ENCODE data around the gene TMEM141.

TMEM141 gene

DNA sequence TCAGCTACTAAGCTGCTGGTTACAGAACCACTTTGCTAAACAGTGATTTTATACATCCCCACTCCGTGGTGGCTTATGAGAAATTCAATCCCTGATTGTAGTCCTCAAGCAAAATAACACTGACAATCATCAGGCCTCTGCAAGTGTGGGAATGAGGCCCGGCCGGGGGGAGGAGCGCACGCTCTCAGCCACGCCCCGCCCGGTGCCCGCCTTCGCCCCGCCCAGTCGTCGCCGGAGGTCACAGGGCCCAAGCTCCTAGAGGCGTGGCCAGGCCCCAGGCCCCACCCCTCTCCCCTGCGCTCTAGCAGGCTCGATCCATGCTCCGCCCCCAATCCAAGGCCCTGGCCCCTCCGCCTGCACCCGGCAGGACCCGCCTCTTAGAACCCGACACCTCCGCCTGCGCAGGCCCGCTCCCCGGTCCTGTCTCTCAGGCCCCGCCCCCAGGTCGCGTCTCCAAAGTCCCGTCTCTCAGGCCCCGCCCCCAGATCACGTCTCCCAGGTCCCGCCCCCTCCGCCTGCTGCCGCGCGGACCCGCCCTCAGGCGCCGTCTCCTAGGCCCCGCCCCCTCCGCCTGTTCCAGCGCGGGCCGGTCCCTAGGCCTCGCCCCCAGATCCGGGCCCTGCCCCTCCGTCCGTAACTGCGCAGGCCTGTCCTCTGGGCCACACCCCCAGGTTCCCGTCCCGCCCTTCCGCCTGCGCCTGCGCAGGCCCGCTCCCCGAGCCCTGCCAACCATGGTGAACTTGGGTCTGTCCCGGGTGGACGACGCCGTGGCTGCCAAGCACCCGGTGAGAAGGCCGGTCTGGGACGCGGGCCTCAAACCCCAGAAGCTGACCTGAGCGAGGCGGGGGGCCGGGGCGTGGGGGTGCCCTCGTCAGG is at the start of gene TMEM141:
TMEM141 (plus strand) TSS at position 705 of the 876 bp plus-strand sequence; CDS start at position 732, 27 bp downstream.
- peak; percentile 98 to 100 (median 99) for DNase-seq (ENCODE audit: low read depth in 2 of 3, low spot score in 2 of 3)

DNA sequence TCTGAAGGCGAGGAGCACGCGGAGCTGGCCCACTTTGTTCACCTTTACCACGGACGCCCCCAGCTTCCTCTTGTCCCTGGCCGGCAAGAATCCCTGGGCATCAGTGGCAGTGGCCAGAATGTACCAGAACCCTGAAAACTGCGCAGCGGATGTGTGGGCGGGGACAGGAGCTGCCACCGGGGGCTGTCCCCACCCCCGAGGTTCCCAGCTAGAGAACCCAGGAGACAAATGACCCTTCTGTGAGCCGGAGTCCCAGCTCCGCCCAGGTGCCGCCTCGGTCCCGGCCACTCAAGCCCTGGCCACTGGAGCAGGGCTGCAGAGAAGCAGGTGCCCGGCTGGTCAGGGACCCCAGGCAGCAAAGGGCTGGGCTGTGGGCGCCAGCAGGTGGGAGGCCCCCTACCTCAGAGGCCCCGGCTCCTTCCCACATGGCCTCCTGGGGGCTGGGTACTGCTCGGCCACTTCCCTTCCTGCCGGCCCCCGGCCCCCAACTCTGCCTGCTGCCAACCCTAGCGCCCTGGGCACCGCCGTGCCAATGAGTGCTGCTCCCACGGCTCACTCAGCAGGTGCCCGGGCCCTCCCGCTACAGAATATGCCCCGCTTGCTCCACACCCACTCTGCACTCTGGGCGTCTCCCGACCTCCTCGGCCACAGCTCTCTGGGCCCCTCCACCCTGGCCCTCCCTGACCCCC is 49.1 kb upstream of the TMEM141 start:
- no peak for DNase-seq (ENCODE audit: low read depth in 2 of 3, low spot score in 2 of 3)

- no peak for DNase-seq (ENCODE audit: low read depth in 2 of 3, low spot score in 2 of 3)
These were observed 48.4 kb upstream of the TMEM141 start, which contains the start of gene LCN10 for GRCh38 chr9:136742591-136743391. Gene LCN10 (minus strand): TSS chr9:136742940. CDS start chr9:136742903, 37 bp downstream.

DNA sequence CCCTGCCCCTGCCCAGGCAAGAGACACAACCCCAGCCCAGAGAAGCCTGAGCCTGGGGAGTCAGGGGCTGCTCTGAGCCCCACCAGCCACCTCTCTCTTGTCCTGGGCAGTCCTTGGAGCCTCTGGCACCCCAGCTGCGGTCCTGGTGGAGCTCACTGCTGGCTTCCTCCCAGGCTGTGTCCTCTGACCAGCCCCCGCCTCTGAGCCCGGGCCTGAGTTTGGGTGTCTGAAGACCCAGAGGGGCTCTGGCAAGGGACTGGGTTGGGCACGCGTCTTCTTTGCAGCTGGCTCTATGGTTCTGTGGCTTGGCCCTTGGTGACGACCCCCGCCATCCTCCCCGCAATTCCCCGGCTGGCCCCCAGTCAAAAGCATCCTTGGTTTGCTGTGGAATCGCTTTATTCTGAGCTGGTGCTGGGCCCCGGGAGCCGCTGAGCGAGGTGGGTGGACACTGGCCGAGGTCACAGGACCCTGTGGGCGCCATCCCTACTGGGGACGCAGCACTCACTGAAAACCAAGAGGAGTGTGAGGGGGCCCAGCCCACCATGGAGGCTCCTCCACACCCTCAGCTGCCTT is 47.4 kb upstream of the TMEM141 start:
- DNase-seq (ENCODE audit: low read depth in 2 of 3, low spot score in 2 of 3) = no peak

DNA sequence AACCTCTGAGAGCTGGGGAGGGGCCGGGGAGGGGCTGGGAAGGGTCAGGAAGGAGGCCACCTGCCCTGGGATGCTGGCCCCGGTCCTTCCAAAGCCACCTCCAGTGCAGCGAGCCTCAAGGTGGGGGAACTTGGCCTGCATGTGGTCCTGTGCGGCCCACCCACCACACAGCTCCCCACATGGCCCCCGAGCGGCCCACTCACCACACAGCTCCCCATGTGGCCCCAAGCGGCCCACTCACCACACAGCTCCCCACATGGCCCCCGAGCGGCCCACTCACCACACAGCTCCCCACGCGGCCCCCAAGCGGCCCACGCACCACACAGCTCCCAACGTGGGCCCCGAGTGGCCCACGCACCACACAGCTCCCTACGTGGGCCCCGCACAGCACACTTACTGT is 46.4 kb upstream of the TMEM141 start:
- DNase-seq (ENCODE audit: low read depth in 2 of 3, low spot score in 2 of 3) = no peak

- no peak for DNase-seq (ENCODE audit: low read depth in 2 of 3, low spot score in 2 of 3)
These were observed 45.6 kb upstream of the TMEM141 start for GRCh38 chr9:136745389-136746154.

DNA sequence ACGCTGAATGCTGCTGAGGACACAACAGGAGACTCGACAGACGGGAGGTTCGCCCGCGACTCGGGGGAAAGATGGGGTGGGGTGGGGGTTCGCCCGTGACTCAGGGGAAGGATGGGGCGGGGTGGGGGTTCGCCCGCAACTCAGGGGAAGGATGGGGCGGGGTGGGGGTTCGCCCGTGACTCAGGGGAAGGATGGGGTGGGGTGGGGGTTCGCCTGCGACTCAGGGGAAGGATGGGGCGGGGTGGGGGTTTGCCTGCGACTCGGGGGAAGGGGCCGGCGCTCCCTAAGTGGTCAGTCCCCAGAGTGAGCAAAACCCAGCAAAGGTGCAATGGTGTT is 45.0 kb upstream of the TMEM141 start:
- no peak for DNase-seq (ENCODE audit: low read depth in 2 of 3, low spot score in 2 of 3)

- DNase-seq (ENCODE audit: low read depth in 2 of 3, low spot score in 2 of 3) = no peak
These were observed 44.5 kb upstream of the TMEM141 start for GRCh38 chr9:136746621-136747020.

- no peak for DNase-seq (ENCODE audit: low read depth in 2 of 3, low spot score in 2 of 3)
These were observed 43.7 kb upstream of the TMEM141 start for GRCh38 chr9:136747161-136748060.

DNA sequence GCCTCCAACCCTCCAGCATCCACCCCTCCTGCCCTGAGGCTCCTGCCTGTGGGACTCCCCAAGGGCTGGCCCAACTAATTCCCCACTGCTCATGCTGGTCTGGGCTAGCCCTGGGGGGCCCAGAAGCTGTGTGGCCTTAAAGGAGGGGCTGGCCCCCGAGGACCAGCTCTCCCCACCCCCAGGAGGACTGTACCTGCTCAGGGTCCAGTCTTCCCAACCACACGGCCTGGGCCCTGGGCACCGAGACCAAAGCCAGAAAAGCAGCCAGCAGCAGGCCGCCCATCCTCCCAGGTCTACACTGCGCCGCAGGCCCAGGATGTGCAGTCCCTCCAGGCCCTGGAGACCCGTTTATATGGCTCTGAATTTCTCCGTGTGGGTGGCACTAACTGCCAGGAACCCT is 42.9 kb upstream of the TMEM141 start, which contains the start of gene LCN6:
LCN6 (minus strand) TSS at position 325 of the 400 bp plus-strand sequence; CDS start at position 283, 42 bp downstream.
- no peak for DNase-seq (ENCODE audit: low read depth in 2 of 3, low spot score in 2 of 3)

DNA sequence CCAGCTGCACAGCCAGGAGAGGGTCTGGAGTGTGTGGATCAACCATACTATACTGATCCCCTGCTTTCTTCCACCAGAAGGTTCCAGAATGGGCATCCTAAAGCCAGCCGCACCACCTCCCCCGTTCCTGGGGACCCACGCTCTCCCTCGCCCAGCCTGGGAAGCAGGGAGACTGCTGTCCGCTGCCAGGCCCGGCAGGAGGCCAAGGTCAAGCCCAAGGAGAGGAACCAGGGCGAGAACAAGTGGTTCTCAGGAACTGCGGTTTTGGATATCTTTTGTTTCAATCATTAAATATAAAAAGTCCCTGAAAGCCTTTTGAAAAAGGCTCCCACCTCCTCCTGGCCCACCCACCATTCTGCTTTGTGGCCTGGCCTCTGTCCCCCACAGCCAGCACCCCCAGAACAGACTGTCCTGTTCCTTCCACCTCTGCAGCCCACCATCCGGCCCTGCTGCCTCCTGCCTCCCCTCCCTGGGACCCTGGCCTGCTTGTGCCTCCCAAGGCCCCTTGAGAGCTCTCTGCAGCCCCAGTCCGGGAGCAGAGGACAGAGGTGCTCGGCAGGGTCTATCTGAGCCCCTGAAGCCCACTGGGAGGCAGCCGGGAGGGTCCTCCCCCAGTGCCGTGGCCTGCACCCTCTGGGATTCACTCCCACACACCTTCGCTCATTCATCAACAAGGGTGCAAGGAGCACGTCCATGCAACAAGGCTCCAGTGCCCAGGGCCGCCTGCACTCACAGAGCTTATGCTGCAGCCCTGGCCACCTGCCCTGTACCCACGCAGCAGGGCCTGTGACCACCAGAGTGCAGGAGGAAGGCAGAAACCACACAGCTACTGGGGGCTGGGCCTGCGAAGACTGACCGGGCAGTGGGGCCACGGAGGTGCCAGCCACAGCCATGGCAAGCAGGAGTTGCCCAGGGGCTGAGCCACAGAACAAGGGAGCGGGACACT is 42.2 kb upstream of the TMEM141 start:
- no peak for DNase-seq (ENCODE audit: low read depth in 2 of 3, low spot score in 2 of 3)

DNA sequence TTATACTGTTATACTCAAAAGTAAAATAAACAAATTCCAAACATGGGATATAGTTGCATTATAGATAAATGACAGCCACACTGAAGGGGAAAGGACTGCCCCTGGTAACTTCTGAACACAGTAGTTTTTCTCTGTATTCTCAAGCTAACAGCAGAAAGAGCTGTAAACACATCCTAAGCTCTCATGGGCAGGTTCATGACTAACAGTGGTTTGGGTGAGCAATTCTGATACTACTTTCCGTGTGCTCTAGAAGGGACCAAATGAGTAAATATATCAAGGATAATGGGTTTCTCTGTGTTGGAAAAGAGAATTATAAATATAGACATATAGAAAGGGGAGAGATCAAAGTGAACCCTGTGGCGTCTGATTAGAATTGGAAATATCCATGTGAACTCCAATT is 40.6 kb upstream of the TMEM141 start:
- no peak for DNase-seq (ENCODE audit: low read depth in 2 of 3, low spot score in 2 of 3)

DNA sequence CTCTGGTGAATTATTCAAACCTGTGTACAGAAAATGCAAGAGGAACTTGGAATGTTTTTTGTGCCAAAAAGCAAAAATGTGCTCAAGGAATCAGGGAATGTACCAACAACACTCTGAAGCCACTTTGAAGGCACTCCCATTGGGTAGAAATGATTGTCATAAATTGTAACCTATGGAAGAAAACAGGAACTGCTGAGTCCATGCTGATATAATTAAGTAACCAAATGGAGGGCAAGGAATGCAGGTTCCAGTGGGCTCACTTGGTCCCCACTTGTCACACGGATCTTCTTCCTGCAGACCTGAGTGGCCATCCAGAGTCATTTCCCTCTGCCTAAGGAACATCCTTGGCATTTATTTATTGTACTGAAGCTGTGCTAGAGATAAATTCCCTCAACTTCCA is 39.9 kb upstream of the TMEM141 start:
- no peak for DNase-seq (ENCODE audit: low read depth in 2 of 3, low spot score in 2 of 3)

GRCh38 chr9:136751814-136752213 is 39.3 kb upstream of the TMEM141 start:
- DNase-seq (ENCODE audit: low read depth in 2 of 3, low spot score in 2 of 3) = no peak

- DNase-seq (ENCODE audit: low read depth in 2 of 3, low spot score in 2 of 3) = no peak
These were observed 37.6 kb upstream of the TMEM141 start for GRCh38 chr9:136753371-136754058.

DNA sequence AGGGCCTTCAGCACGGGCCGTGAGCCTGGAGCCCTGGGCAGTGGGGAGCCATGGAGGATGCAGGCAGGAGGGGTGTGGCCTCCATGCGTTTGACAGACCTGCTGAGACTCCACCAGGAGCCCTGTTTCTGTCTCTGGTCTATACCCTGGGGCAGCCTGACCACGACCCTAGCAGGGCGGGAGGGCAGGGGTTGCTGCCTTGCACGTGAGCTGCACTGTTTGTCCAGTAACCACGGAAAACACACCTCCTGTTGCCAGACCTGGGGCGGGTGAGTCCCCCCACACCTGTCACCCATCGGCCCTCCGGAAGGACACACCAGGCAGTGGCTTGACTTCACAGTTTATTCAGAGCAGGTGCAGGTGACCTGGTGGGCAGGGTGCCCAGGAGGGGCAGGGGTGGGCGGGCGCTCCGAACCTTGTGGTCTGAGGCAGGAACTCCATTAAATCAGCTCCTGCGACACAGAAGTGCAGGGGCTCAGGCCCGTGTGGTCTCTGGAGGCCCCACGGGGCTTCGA is 37.0 kb upstream of the TMEM141 start:
- no peak for DNase-seq (ENCODE audit: low read depth in 2 of 3, low spot score in 2 of 3)

- no peak for DNase-seq (ENCODE audit: low read depth in 2 of 3, low spot score in 2 of 3)
These were observed 36.4 kb upstream of the TMEM141 start for GRCh38 chr9:136754626-136755301.

Data from activated CD8-positive, alpha-beta memory T cell treated with anti-CD3 and anti-CD28 coated beads for 48 hours (primary cell).